ENCODE results near the gene TRUB2.

The TRUB2 gene

DNA sequence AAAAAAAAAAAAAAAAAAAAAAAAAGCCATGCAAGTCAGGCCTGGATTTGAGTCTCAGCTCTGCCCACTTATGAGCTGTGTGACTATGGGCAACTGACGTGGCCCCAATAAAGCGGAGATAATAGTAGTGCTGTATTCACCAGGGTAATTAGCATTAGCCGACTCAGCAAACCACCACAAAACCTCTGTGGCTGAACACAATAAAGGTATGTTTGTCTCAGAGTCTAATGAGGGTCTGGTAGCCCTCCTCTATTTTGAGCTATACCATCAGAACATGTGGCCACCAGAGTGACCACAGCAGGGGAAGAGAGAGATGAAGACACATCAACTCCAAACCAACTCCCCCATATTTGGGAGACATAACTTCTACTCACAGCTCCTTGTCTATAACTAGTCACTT is 30.2 kb downstream of the TRUB2 start:
- no peak overlapping the region for H3K4me2 ChIP-seq (ENCODE audit: low read length)
- H3K27me3 ChIP-seq (ENCODE audit: control insufficient read depth, low read length), result no peaks in the 10 kb centered on the region
- H3K27ac ChIP-seq (ENCODE audit: low read depth, low read length), result no peak overlapping the region
- H3K4me1 ChIP-seq (ENCODE audit: control insufficient read depth, low read length), result no peaks in the 10 kb centered on the region
- H3K4me3 ChIP-seq (ENCODE audit: low read length), result no peak overlapping the region
- H3K9me3 ChIP-seq (ENCODE audit: control insufficient read depth, insufficient read depth, low read length), result no peaks in the 10 kb centered on the region
- no peaks in the 10 kb centered on the region for H3K9me2 ChIP-seq (replicated peaks; ENCODE audit: control insufficient read depth, low read length)
- H4K20me1 ChIP-seq (ENCODE audit: control insufficient read depth, insufficient read depth, low read depth, low read length), result no peaks in the 10 kb centered on the region
- no peak for TF ChIP-seq EZH2phosphoT487 (IDR thresholded peaks at IDR 0.05; ENCODE audit: borderline replicate concordance, low read length)
- TF ChIP-seq, protein P1, sequence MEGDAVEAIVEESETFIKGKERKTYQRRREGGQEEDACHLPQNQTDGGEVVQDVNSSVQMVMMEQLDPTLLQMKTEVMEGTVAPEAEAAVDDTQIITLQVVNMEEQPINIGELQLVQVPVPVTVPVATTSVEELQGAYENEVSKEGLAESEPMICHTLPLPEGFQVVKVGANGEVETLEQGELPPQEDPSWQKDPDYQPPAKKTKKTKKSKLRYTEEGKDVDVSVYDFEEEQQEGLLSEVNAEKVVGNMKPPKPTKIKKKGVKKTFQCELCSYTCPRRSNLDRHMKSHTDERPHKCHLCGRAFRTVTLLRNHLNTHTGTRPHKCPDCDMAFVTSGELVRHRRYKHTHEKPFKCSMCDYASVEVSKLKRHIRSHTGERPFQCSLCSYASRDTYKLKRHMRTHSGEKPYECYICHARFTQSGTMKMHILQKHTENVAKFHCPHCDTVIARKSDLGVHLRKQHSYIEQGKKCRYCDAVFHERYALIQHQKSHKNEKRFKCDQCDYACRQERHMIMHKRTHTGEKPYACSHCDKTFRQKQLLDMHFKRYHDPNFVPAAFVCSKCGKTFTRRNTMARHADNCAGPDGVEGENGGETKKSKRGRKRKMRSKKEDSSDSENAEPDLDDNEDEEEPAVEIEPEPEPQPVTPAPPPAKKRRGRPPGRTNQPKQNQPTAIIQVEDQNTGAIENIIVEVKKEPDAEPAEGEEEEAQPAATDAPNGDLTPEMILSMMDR (IDR thresholded peaks at IDR 0.05; ENCODE audit: low read depth, low read length, poor library complexity, severe bottlenecking), result no peak
- no peaks in the 10 kb centered on the region for H3F3A ChIP-seq (ENCODE audit: control insufficient read depth, insufficient read depth)
- H3K36me3 ChIP-seq (ENCODE audit: control insufficient read depth, low read length), result no peaks in the 10 kb centered on the region
- H3K79me2 ChIP-seq (ENCODE audit: control insufficient read depth, low read length), result no peaks in the 10 kb centered on the region

DNA sequence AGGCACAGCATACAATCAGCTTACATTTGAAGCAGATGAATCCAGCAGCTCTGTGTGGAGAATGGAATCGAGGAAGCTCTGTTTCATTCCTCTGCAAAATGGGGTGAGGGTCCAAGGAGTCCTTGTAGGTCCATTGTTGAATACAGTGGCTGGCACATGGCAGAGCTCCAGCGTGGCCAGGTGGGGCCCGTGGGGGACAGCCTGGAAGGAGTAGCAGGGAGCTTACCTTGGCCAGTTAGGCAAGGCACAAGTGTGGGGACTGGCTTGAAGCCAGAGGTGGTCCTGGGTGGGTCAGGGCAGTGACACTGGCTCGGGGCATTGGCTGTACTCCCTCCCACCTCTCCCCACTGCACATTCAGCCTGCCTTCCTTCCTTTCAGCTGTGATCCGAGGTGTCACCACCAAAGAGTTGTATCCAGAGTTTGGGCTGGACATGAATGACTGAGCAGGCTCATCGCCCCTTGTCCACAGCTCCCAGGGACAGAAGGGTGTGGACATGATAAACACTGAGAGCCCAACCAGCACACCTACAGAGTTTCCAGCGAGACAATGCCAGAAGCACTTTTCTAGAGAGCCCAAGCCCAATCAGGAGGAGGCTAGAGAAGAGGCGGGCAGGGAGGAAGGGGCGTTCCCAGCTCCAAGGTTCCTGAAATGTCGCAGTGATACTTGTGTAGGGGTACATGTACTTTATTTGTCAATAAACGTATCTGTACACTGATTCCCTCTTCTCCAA is 33.8 kb downstream of the TRUB2 start:
- no peak overlapping the region for H3K4me3 ChIP-seq (ENCODE audit: low read length)
- H3K4me1 ChIP-seq (ENCODE audit: control insufficient read depth, low read length), result peaks cover 3% of the 10 kb centered on the region; the same call in 1 of the 2 replicates
- H3K27ac ChIP-seq (ENCODE audit: low read depth, low read length), result no peak overlapping the region
- no peaks in the 10 kb centered on the region for H3K79me2 ChIP-seq (ENCODE audit: control insufficient read depth, low read length)
- H3K36me3 ChIP-seq (ENCODE audit: control insufficient read depth, low read length), result no peaks in the 10 kb centered on the region
- no peaks in the 10 kb centered on the region for H3K9me3 ChIP-seq (ENCODE audit: control insufficient read depth, insufficient read depth, low read length)
- TF ChIP-seq EZH2phosphoT487 (IDR thresholded peaks at IDR 0.05; ENCODE audit: borderline replicate concordance, low read length), result no peak
- TF ChIP-seq, protein P1 (IDR thresholded peaks at IDR 0.05; ENCODE audit: low read depth, low read length, poor library complexity, severe bottlenecking), result no peak
- no peaks in the 10 kb centered on the region for H3F3A ChIP-seq (ENCODE audit: control insufficient read depth, insufficient read depth)
- H4K20me1 ChIP-seq (ENCODE audit: control insufficient read depth, insufficient read depth, low read depth, low read length), result no peaks in the 10 kb centered on the region
- H3K27me3 ChIP-seq (ENCODE audit: control insufficient read depth, low read length), result no peaks in the 10 kb centered on the region
- no peaks in the 10 kb centered on the region for H3K9me2 ChIP-seq (replicated peaks; ENCODE audit: control insufficient read depth, low read length)
- H3K4me2 ChIP-seq (ENCODE audit: low read length), result no peak overlapping the region

DNA sequence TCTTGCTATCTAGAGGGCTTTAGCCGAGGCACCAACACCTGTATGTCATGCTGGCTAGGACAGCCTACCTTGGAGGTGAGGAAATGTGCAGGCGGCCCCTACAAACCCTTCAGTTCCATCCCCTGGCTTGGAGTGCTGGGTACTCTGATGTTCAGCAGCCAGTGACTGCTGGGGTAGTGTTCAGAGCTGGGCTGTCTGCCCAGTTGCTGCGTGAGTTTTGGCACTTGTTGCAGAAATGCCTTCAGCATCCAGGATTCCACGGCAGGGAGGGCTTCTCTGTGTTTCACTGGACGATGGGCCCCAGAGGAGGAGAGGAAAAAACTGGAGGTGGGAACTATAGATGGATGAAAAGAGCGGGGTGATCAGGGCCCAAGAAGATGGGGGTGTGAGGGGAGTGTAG is 35.8 kb downstream of the TRUB2 start:
- no peaks in the 10 kb centered on the region for H3F3A ChIP-seq (ENCODE audit: control insufficient read depth, insufficient read depth)
- H4K20me1 ChIP-seq (ENCODE audit: control insufficient read depth, insufficient read depth, low read depth, low read length), result no peaks in the 10 kb centered on the region
- no peaks in the 10 kb centered on the region for H3K36me3 ChIP-seq (ENCODE audit: control insufficient read depth, low read length)
- no peaks in the 10 kb centered on the region for H3K27me3 ChIP-seq (ENCODE audit: control insufficient read depth, low read length)
- no peak overlapping the region for H3K4me3 ChIP-seq (ENCODE audit: low read length)
- peaks cover 3% of the 10 kb centered on the region; the same call in 1 of the 2 replicates for H3K4me1 ChIP-seq (ENCODE audit: control insufficient read depth, low read length)
- H3K4me2 ChIP-seq (ENCODE audit: low read length), result no peak overlapping the region
- TF ChIP-seq EZH2phosphoT487 (IDR thresholded peaks at IDR 0.05; ENCODE audit: borderline replicate concordance, low read length), result no peak
- no peak overlapping the region for H3K27ac ChIP-seq (ENCODE audit: low read depth, low read length)
- H3K9me3 ChIP-seq (ENCODE audit: control insufficient read depth, insufficient read depth, low read length), result no peaks in the 10 kb centered on the region
- no peaks in the 10 kb centered on the region for H3K9me2 ChIP-seq (replicated peaks; ENCODE audit: control insufficient read depth, low read length)
- no peaks in the 10 kb centered on the region for H3K79me2 ChIP-seq (ENCODE audit: control insufficient read depth, low read length)

DNA sequence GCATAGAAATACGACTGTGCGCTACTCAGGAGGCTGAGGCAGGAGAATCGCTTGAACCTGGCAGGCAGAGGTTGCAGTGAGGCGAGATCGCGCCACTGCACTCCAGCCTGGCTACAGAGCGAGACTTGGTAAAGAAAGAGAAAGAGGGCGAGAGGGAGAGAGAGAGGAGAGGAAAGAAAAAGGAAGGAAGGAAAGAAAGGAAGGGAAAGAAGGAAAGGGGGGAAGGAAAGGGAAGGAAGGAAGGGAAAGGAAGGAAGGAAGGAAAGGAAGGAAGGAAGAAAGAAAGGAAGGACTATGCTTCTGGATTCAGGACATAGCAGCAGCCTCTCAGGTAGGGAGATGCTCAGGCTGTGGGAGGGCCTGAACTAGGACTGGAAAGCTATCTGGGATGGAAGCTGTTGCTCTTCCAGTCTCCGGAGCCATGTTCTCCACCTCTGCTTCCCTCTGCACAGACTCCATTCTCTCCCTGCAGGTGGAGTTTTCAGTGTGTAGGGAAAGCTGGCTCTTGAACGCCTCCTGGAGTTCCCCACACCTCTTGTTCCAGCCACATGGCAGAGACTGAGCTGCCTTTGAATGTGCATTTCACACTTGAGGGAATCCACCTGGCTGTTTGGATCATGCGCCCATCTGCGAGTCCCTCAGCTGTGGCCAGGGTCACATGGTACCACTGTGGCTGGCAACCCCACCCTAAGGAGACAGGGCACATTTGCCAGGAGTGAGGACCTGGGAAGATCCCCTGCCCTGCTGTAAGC is 37.0 kb downstream of the TRUB2 start:
- Histone ChIP-seq H3K4me2 (ENCODE audit: low read length) (no peak overlapping the region), H3K4me3 (ENCODE audit: low read length) (no peak overlapping the region), H3K27ac (ENCODE audit: low read depth, low read length) (no peak overlapping the region), H3K36me3 (ENCODE audit: control insufficient read depth, low read length) (no peaks in the 10 kb centered on the region), H3K27me3 (ENCODE audit: control insufficient read depth, low read length) (no peaks in the 10 kb centered on the region), H4K20me1 (ENCODE audit: control insufficient read depth, insufficient read depth, low read depth, low read length) (no peaks in the 10 kb centered on the region), H3K79me2 (ENCODE audit: control insufficient read depth, low read length) (no peaks in the 10 kb centered on the region), H3K9me3 (ENCODE audit: control insufficient read depth, insufficient read depth, low read length) (no peaks in the 10 kb centered on the region), H3K4me1 (ENCODE audit: control insufficient read depth, low read length) (peaks cover 3% of the 10 kb centered on the region; the same call in 1 of the 2 replicates), H3K9me2 (replicated peaks; ENCODE audit: control insufficient read depth, low read length) (no peaks in the 10 kb centered on the region), H3F3A (ENCODE audit: control insufficient read depth, insufficient read depth) (no peaks in the 10 kb centered on the region)
- TF ChIP-seq, protein P1 (IDR thresholded peaks at IDR 0.05; ENCODE audit: low read depth, low read length, poor library complexity, severe bottlenecking), result no peak
- no peak for TF ChIP-seq EZH2phosphoT487 (IDR thresholded peaks at IDR 0.05; ENCODE audit: borderline replicate concordance, low read length)
